HepG2 (cell line): ENCODE results near the gene S100A16. TPM values are rescaled to one million over a fixed set of nuclear protein-coding genes. Genes with fewer than 3 reads are reported as not detected.

ENCODE experiments used
- CSRNP2 ChIP-seq: sonication (generic); formaldehyde crosslinking; conservative IDR thresholded peaks from 2 replicates; pipeline ENCODE4 v1.8.0; 2022; ENCODE audit warnings: low read depth, missing genetic modification reagents
- KLF9 ChIP-seq: IDR thresholded peaks from 2 replicates; pipeline ENCODE4 v1.6.1; 2016; ENCODE audit warnings: low read depth
- MAZ ChIP-seq, 2 experiments: sonication (generic) in 1 of 2; formaldehyde crosslinking in 1 of 2; IDR thresholded peaks; 2 replicates each; pipeline versions ENCODE4 v1.5.0 to v1.6.1; 2012 to 2020; ENCODE audit warnings: low read depth in 2 of 2, mild to moderate bottlenecking in 2 of 2, borderline replicate concordance in 1 of 2, improper control_type of control experiment in 1 of 2, low read length in 1 of 2, missing genetic modification reagents in 1 of 2, moderate library complexity in 1 of 2
- PHF8 ChIP-seq: sonication (generic); formaldehyde crosslinking; IDR thresholded peaks from 2 replicates; pipeline ENCODE4 v1.5.0; 2020; ENCODE audit warnings: missing genetic modification reagents
- POLR2A ChIP-seq, 2 experiments: IDR thresholded peaks; 2 replicates each; pipeline ENCODE4 v1.6.1; 2011; ENCODE audit warnings: low read depth in 2 of 2, low read length in 2 of 2, mild to moderate bottlenecking in 1 of 2, moderate library complexity in 1 of 2; ENCODE audit not compliant: insufficient read depth in 1 of 2
- SAP130 ChIP-seq: IDR thresholded peaks from 2 replicates; pipeline ENCODE4 v1.6.1; 2016; ENCODE audit warnings: low read depth
- SMARCC2 ChIP-seq: fragments of 450-650 bp; IDR thresholded peaks from 2 replicates; pipeline ENCODE4 v1.6.1; 2017; ENCODE audit warnings: antibody characterized with exemption, mild to moderate bottlenecking
- ZBTB7B ChIP-seq: sonication (generic); formaldehyde crosslinking; IDR thresholded peaks from 2 replicates; pipeline ENCODE4 v1.4.0; 2020; ENCODE audit warnings: missing genetic modification reagents
- ZNF232 ChIP-seq: sonication (generic); formaldehyde crosslinking; IDR thresholded peaks from 2 replicates; pipeline ENCODE4 v1.4.0; 2020; ENCODE audit warnings: missing genetic modification reagents, borderline replicate concordance
- ZNF687 ChIP-seq: sonication (generic); formaldehyde crosslinking; IDR thresholded peaks from 2 replicates; pipeline ENCODE4 v1.5.1; 2020; ENCODE audit warnings: mild to moderate bottlenecking, missing genetic modification reagents, moderate library complexity
- ZSCAN21 ChIP-seq: sonication (generic); formaldehyde crosslinking; IDR thresholded peaks from 2 replicates; pipeline ENCODE4 v1.8.0; 2022; ENCODE audit warnings: mild to moderate bottlenecking, missing genetic modification reagents, moderate library complexity, borderline replicate concordance
- polyA plus RNA-seq, 8 experiments: library from polyadenylated mRNA; depleted of rRNA in 3 of 8; stranded (reverse) in 7 of 8; unstranded in 1 of 8; fragments of >200 nt; fragmentation: Illumina TruSeq in 4 of 8; extraction: Trizol in 4 of 8; gene quantifications; 2 replicates each; pipeline versions ENCODE4 v1.2.1 to v1.2.3, GENCODE V29; 2011 to 2016; ENCODE audit warnings: low read depth in 4 of 8, missing spikeins in 1 of 8, mixed read lengths in 1 of 8; ENCODE audit not compliant: insufficient read depth in 1 of 8
- total RNA-seq, 5 experiments: library from RNA; depleted of rRNA; stranded (reverse); fragments of >200 nt; fragmentation: Illumina TruSeq; extraction: Trizol; gene quantifications; 2 replicates each; pipeline ENCODE4 v1.2.3, GENCODE V29; 2016; ENCODE audit warnings: low read depth in 1 of 5
- TF ChIP-seq, protein P1 (sequence below): sonication (generic); formaldehyde crosslinking; IDR thresholded peaks from 2 replicates; pipeline ENCODE4 v1.4.0; 2020; ENCODE audit warnings: missing genetic modification reagents
- TF ChIP-seq, protein P2 (sequence below): sonication (generic); formaldehyde crosslinking; conservative IDR thresholded peaks from 2 replicates; pipeline ENCODE4 v1.4.0; 2020; ENCODE audit warnings: mild to moderate bottlenecking, missing genetic modification reagents, moderate library complexity
- TF ChIP-seq, protein P3 (sequence below): sonication (generic); formaldehyde crosslinking; IDR thresholded peaks from 2 replicates; pipeline ENCODE4 v1.4.0; 2020; ENCODE audit warnings: mild to moderate bottlenecking, missing genetic modification reagents

Gene S100A16
- total and polyA plus RNA-seq, 2 of the 13 experiments (the other 11 are each of a cell fraction or from before 2014, with no cell fraction given) = 46.0 to 195 TPM

DNA sequence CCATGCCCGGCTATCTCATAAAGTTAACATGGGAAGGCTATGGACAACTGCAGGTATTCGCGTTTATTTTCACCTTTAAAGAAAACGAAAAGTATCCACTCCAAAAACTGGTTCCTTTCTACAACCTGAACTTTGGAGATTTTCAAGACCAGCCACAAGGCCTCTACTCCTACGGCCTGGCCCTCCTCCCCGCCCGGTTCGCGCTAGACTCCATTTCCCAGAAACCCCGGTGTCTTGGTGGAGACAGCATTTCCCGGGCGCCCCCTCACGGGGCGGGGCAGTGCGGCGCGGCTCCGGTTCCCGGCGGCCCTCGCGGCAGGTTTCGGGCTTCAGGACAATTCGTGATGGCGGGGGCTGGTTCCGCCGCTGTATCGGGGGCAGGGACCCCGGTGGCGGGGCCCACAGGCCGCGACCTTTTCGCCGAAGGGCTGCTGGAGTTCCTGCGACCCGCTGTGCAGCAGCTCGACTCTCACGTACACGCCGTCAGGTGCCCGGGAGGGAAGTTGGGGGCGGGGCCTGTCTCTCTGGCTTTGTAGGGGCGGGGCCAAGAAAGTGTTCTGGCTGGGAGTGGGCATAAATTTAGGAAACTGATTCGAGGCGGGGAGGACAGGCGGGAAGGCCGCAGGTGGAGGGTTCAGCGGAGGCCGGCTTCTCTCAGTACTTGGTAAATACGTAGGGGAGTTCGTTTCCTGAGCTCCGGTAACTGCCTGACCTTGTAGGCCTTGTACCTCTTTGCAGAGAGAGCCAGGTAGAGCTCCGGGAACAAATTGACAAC, 45.6 kb upstream of the S100A16 start, which contains the start of gene SNAPIN (continued):
- peak; percentile 88 for TF ChIP-seq ZNF687 (CRISPR knock-in tag)
- TF ChIP-seq, protein P1, sequence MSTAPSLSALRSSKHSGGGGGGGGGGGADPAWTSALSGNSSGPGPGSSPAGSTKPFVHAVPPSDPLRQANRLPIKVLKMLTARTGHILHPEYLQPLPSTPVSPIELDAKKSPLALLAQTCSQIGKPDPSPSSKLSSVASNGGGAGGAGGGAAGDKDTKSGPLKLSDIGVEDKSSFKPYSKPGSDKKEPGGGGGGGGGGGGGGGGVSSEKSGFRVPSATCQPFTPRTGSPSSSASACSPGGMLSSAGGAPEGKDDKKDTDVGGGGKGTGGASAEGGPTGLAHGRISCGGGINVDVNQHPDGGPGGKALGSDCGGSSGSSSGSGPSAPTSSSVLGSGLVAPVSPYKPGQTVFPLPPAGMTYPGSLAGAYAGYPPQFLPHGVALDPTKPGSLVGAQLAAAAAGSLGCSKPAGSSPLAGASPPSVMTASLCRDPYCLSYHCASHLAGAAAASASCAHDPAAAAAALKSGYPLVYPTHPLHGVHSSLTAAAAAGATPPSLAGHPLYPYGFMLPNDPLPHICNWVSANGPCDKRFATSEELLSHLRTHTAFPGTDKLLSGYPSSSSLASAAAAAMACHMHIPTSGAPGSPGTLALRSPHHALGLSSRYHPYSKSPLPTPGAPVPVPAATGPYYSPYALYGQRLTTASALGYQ (CRISPR knock-in tag) = peak; percentile 48; the same call in 1 of the 2 replicates
- TF ChIP-seq CSRNP2 (CRISPR knock-in tag) = no peak
- 0 out of 2 replicates have a peak, but pooled peaks have one; percentile 37 for TF ChIP-seq KLF9 (CRISPR knock-in tag)
- peak; percentile 51; the same call in 1 of the 2 replicates for TF ChIP-seq ZBTB7B (CRISPR knock-in tag)
- peak; percentile 84 for TF ChIP-seq SAP130 (CRISPR knock-in tag)
- no peak for TF ChIP-seq SMARCC2
- TF ChIP-seq PHF8 (CRISPR knock-in tag) = peak; percentile 96
- TF ChIP-seq ZSCAN21 (CRISPR knock-in tag) = 0 out of 2 replicates have a peak, but pooled peaks have one; percentile 37
- TF ChIP-seq, protein P2, sequence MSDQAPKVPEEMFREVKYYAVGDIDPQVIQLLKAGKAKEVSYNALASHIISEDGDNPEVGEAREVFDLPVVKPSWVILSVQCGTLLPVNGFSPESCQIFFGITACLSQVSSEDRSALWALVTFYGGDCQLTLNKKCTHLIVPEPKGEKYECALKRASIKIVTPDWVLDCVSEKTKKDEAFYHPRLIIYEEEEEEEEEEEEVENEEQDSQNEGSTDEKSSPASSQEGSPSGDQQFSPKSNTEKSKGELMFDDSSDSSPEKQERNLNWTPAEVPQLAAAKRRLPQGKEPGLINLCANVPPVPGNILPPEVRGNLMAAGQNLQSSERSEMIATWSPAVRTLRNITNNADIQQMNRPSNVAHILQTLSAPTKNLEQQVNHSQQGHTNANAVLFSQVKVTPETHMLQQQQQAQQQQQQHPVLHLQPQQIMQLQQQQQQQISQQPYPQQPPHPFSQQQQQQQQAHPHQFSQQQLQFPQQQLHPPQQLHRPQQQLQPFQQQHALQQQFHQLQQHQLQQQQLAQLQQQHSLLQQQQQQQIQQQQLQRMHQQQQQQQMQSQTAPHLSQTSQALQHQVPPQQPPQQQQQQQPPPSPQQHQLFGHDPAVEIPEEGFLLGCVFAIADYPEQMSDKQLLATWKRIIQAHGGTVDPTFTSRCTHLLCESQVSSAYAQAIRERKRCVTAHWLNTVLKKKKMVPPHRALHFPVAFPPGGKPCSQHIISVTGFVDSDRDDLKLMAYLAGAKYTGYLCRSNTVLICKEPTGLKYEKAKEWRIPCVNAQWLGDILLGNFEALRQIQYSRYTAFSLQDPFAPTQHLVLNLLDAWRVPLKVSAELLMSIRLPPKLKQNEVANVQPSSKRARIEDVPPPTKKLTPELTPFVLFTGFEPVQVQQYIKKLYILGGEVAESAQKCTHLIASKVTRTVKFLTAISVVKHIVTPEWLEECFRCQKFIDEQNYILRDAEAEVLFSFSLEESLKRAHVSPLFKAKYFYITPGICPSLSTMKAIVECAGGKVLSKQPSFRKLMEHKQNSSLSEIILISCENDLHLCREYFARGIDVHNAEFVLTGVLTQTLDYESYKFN (CRISPR knock-in tag) = peak; percentile 56
- TF ChIP-seq POLR2A (IDR thresholded peaks at IDR 0.05; ENCODE audit: insufficient read depth in 1 of 2, low read depth in 2 of 2, low read length in 2 of 2) = peak; percentile 51 to 78; a peak in 3 of 4 replicates
- TF ChIP-seq, protein P3, sequence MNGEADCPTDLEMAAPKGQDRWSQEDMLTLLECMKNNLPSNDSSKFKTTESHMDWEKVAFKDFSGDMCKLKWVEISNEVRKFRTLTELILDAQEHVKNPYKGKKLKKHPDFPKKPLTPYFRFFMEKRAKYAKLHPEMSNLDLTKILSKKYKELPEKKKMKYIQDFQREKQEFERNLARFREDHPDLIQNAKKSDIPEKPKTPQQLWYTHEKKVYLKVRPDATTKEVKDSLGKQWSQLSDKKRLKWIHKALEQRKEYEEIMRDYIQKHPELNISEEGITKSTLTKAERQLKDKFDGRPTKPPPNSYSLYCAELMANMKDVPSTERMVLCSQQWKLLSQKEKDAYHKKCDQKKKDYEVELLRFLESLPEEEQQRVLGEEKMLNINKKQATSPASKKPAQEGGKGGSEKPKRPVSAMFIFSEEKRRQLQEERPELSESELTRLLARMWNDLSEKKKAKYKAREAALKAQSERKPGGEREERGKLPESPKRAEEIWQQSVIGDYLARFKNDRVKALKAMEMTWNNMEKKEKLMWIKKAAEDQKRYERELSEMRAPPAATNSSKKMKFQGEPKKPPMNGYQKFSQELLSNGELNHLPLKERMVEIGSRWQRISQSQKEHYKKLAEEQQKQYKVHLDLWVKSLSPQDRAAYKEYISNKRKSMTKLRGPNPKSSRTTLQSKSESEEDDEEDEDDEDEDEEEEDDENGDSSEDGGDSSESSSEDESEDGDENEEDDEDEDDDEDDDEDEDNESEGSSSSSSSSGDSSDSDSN (CRISPR knock-in tag) = peak; percentile 52
- peak; percentile 84; the same call in 1 of the 2 replicates for TF ChIP-seq MAZ (IDR thresholded peaks at IDR 0.05; ENCODE audit: borderline replicate concordance, low read depth, low read length)
- TF ChIP-seq MAZ (CRISPR knock-in tag; IDR thresholded peaks at IDR 0.05; ENCODE audit: low read depth) = no peak
- TF ChIP-seq ZNF232 (CRISPR knock-in tag) = peak; percentile 46; the same call in 1 of the 2 replicates
